Stimulated activated CD4-positive, alpha-beta T cell treated with anti-CD3 and anti-CD28 coated beads, Interleukin-1b, Interleukin-23, amount 100 ng/mL, for 48 hours (primary cell): Measurements from ENCODE around the gene DTX1.

Experiments
- DNase-seq: peaks from one replicate; pipeline ENCODE4 v3.0.0-alpha.2; 2020

DTX1 gene

GRCh38 chr12:113071135-113072112 is 14.9 kb downstream of the DTX1 start:
- no peak for DNase-seq

GRCh38 chr12:113072136-113072535 is 15.6 kb downstream of the DTX1 start:
- no peak for DNase-seq

DNA sequence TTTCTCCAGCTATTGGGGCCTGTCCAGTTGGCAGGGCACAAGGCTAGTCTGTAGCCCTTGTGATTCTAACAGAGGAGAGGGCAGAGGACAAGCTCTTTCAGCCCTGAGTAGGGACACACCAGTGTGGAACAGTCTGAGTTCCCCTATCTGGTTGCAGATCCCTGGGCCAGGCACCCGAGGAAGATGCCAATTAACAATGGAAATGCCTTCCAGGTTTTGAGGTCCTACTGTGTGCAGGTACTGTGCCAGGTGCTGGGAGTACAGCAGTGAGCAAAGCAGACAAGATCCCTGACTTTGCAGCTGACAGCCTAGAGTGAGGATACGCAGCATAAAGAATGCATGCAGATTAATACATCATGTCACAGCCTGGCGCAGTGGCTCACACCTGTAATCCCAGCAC is 17.1 kb downstream of the DTX1 start:
- DNase-seq = no peak

- DNase-seq = no peak
Observed at GRCh38 chr12:113075137-113075683, 18.7 kb downstream of the DTX1 start.

DNA sequence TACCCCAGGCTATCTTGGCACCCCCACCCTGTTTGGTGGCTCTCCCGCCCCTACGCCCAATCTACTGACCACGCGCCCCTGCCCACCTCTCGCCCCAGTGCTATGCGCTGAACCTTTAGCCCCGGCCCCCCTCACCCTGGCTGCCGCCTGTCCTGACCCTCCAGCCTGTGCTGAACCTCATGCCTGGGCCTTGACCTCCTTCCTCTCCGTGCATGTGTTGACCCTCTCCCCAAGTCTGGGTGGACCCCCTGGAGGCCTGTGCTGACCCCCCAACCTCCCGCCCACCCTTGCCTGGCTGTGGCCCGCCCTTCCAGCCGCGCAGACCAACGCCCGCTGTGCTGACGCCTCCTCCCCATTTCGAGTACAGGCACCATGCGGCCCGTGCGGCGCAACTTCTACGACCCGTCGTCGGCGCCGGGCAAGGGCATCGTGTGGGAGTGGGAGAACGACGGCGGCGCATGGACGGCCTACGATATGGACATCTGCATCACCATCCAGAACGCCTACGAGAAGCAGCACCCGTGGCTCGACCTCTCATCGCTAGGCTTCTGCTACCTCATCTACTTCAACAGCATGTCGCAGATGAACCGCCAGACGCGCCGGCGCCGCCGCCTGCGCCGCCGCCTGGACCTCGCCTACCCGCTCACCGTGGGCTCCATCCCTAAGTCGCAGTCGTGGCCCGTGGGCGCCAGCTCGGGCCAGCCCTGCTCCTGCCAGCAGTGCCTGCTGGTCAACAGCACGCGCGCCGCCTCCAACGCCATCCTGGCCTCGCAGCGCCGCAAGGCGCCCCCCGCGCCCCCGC is 20.7 kb downstream of the DTX1 start:
- no peak for DNase-seq

GRCh38 chr12:113077859-113078255 is 21.3 kb downstream of the DTX1 start:
- DNase-seq = no peak

DNA sequence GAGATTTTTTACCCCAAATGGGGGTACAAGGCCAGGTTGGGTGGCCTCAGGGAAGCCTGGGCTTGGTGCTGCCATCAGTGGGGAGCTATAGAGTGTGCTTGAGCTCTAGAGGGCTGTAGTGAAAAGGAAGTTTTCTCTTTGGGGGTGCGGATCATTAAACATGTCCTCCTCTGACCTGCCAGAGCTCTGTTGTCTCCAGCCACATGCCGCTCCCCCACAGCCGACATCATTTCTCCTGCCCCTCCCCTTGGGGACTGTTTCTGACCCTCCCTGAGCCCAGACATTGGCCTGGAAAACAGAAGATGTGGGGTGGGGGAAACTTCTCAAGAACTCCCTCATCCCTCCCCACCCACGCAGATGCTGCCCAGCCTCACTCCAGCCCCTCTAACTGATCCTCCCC is 25.3 kb downstream of the DTX1 start:
- DNase-seq = no peak

DNA sequence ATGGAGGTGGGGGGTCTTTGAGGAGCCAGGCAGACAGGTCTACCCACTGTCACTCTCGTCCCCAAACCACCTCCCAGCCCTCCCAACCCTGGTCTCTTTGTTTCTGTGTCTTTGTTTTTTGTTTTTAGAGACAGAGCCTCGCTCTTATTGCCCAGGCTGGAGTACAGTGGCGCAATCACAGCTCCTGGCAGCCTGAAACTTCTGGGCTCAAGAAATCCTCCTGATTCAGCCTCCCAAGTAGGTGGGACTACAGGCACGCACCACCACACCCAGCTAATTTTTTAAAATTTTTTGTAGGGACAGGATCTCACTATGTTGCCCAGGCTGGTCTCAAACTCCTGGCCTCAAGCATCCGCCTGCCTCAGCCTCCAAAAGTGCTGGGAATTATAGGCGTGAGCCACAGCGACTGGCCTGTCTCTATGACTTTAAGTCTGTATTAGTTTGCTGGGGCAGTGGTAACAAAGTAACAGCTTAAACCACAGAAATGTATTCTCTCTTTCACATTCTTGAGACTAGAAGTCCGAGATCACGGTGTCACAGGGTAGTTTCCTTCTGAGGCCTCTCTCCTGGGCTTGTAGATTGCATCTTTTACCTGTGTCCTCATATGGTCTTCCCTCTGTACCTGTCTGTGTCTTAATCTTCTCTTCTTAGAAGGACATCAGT is 26.1 kb downstream of the DTX1 start:
- DNase-seq = no peak

DNA sequence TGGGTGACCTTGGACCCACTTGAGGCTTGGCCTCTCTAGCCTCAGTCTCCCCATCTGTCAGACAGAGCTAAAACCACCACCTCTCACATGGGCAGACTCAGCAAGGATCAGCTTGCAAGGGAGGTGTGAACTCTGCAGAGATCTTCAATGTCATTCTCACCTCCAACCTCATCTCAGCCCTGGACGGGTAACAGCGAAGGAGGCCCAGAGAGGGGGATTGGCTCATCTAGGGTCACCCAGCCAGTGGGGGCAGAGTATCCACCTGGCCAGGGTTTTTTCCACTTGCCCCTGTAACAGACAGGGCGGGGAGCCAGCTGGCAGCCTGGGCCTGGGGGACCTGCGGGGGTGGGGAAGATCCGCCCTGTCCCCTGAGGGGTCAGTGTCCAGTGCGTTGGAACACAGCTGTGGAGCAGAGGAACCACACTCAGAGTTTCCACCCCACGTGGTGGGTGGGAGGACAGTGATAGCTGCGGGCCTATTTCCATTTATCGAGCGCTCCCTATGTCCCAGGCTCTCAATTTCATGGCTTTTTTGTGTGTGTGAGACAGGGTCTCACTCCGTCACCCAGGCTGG is 27.4 kb downstream of the DTX1 start:
- no peak for DNase-seq

DNA sequence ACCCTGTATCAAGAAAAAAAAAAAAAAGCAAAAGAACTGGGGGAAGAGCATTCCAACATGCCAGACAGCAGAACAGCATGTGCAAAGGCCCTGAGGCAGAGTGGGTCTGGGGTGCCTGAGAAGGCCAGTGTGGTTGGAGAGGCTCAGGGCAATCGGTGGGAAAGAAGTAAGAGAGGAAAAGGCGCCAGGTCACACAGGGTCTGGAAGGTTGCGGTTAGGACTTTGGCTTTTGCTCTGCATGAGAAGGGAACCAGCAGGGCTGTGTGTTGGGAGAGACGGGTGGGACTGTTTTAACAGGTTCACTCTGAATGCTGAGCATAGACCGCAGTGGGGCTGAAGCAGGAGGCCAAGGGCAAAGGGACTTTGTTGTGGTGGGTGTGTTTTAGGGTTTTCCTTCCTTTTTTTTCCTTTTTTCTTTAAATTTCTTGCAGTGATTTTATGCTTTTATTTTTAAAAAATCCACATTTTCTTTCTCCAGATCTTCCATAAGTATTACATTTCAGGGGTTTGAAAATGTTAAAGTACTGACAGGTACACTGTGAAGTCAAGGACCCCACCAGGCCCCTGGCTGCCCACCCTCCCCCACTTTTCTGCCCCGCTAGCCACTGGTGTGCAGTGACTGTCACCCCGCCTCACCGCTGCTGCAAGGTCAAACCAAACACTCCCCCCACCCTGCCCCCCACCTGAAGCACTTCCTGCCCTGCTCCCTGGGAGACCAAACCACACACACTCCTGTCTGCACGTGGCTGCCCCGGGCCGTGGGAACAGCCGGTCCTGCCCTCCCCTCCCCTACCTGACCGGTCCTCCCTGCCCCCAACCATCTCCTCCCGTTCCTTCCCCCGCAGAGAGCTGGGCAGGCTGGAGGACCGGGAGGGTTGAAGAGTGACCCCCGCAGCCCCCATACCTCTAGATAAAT is 30.0 kb downstream of the DTX1 start:
- DNase-seq = peak; percentile 19

GRCh38 chr12:113087193-113087592 is 30.7 kb downstream of the DTX1 start:
- no peak for DNase-seq

- DNase-seq = no peak
Observed at GRCh38 chr12:113088037-113088436, 31.5 kb downstream of the DTX1 start.

DNA sequence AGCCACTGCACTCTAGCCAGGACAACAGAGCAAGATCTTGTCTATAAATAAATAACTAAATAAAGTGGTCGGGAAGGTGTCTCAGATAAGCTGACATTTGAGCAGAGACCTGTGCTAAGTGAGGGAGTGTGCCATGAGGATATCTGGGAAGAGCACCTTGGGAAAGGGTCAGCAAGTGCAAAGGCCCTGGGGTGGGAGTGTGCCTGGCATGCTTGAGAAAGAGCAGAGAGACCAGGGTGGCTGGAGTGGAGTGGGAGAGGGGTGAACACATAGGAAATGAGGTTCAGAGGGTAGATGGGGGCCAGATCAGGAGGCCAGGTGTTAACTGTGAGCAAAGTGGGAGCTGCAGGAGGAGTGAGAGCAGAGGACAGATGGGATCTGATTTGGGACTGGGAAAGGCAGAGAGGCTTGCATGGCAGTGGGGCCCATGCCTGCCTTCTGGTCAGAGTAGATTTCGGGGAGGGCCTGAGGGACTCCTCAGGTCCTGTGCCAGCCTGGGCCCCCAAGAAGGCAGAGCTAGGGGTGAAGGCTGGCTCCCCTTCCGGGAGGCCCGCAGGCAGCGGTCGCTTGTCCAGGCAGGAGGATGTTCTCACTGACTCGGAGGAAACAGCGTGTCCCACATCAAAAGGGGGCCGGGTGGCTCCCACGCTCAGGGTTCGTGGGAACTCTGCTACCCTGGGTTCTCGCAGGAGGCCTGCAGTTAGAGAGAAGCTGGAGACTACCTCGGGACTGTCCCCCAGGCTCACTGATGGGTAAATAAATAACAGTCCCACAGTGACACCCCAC is 32.6 kb downstream of the DTX1 start:
- DNase-seq = peak; percentile 78

DNA sequence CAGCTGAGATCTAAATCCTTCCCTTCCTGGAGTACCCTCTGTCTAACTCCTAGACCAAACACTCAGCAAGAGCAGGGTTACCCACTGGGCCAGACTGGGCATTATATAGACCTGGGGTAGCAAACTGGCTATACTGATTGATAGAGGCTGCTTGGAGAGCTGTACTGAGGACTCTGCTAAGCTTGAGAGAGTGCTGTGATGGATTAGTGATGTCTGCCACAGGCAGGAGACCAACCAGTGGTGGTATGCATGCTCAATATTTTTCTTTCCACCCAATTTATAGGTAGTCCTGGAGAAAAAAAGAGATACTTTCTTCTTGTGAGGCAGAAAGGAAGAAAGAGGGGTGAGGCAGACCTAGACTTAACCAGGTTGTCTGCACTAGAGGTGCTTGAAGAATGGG is 33.3 kb downstream of the DTX1 start:
- DNase-seq = no peak

GRCh38 chr12:113090740-113091139 is 34.2 kb downstream of the DTX1 start:
- DNase-seq = no peak

GRCh38 chr12:113091506-113091905 is 35.0 kb downstream of the DTX1 start:
- no peak for DNase-seq

- no peak for DNase-seq
Observed at GRCh38 chr12:113092607-113093408, 36.3 kb downstream of the DTX1 start.

DNA sequence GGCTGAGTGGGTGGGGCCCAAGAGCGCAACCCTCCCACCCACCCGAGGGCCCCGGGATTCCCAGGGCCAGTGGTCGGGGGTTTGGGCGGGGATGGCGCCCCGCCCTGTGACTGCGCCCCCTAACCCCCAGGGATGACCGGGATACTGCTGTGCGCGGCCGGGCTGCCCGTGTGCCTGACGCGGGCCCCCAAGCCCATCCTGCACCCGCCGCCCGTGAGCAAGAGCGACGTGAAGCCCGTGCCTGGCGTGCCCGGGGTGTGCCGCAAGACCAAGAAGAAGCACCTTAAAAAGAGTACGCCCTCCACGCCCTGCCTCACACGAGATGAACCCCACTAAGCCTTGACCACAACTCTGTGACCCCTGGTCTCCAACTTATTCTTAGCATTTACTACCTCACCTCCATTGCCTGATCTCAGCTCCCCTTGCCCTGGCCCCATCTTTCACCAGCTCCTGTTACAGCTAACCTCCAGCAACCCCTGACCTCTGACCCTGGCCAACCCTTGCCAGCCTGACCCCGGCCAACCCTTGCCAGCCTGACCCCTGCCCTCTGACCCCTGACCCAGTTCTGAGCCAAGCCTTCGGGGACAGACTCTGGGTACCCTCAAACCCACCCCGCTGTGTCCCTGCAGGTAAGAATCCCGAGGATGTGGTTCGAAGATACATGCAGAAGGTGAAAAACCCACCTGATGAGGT is 37.0 kb downstream of the DTX1 start:
- no peak for DNase-seq

DNA sequence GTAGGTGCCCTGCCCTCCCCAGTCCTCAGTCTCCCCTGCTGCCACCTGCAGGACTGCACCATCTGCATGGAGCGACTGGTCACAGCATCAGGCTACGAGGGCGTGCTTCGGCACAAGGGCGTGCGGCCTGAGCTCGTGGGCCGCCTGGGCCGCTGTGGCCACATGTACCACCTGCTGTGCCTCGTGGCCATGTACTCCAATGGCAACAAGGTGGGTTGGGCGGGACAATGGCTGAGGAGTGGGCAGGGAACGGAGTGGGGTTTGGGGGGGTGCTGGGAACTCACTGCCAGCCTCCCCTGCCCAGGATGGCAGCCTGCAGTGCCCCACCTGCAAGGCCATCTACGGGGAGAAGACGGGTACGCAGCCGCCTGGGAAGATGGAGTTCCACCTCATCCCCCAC is 38.2 kb downstream of the DTX1 start:
- DNase-seq = no peak
